ENCODE measurements around the gene FUOM.
"Not testable (repeated sequence)": the region's sequence is repeated elsewhere in the genome, so short reads cannot be mapped to it uniquely, and the experiment has no call there.

FUOM gene

DNA sequence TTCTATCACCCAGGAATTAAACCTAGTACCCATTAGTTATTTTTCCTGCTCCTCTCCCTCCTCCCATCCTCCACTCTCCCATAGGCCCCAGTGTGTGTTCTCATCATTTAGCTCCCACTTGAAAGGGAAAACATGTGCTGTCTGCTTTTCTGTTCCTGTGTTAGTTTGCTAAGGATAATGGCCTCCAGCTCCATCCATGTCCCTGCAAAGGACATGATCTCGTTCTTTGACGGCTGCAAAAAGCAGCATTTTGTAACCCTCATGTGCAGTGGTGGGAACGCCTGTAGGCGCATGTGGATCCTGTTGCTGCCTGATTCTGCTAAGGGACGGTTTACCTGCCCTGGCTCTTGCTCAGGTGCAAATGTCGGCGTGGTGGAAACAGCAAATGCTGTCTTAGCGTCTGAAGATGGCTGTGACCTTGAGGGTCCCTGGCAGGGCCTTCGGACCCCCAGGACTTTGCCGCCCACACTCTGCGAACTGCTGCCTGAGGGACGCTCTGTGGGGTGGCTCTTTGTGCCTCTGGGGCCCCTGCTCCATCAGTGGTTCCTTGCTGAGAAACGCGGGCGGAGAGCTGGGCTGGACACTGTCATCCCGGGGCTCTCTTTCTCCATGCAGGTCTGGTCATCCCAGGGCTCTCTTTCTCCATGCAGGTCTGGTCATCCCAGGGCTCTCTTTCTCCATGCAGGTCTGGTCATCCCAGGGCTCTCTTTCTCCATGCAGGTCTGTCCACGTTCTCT lies 30.6 kb upstream of the FUOM start:
- no peak for DNase-seq

DNA sequence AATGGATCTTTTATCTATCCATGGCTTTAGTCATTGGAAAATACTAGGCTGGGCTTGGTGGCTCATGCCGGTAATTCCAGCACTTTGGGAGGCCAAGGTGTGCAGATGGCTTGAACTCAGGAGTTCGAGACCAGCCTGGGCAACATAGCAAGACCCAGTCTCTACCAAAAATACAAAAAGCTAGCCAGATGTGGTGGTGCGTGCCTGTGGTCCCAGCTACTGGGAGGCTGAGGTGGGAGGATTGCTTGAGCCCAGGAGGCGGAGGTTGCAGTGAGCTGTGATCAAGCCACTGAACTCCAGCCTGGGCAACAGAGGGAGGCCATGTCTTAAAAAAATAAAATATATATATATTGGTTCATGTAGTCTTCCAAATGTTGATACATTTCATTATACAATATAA lies 29.1 kb upstream of the FUOM start:
- DNase-seq: not testable (repeated sequence)

DNA sequence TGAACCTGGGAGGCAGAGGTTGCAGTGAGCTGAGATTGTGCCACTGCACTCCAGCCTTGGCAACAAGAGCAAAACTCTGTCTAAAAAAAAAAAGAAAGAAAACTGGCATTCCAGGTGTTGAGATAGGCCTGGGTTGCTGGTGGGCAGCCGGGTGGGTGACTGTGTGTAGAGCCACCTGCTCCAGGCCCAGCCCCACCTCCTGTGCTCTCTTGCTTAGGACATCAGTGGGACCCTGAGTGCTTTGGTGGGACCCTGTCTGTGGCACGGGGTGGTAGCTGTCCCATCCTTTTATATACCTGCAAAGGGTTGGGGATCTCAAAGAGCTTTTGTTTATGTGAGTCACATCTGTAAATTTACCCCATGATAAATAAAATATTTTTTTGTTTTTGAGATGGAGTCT lies 27.4 kb upstream of the FUOM start:
- DNase-seq: no peak

DNA sequence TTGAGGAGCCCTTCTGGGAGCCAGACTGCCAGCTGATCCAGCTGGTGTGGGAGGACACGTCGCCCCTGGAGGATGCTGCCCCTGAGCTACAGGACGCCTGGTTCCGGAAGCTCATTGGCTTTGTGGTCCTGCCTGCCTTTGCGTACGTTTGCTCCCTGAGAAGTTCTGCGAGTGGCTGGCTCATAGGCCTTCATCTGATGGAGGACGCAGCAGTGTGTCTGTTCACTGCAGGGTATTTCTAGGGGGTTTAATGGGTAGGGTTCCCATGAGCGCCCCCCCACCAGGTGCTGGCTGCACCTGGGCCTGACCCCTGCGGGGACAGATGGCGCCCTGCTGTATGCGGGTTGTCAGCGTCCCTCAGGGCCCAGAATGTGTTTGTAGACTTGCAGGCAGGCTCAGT lies 26.3 kb upstream of the FUOM start:
- no peak for DNase-seq

DNA sequence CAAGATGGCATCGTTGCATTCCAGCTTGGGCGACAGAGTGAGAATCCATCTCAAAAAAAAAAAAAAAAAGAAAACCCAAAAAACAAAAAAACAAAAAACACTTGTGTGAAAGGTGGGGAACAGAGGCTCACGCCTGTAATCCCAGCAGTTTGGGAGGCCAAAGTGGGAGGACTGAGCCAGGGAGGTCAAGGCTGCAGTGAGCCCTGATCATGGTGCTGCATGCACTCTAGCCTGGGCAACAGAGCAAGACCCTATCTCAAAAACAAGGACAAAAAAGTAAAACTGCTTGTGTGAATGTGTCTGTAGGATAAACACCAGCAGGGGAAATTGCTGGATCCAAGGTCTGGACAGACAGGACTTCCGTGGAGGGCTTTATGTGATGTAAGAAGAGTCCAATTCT lies 25.7 kb upstream of the FUOM start:
- no peak for DNase-seq

DNA sequence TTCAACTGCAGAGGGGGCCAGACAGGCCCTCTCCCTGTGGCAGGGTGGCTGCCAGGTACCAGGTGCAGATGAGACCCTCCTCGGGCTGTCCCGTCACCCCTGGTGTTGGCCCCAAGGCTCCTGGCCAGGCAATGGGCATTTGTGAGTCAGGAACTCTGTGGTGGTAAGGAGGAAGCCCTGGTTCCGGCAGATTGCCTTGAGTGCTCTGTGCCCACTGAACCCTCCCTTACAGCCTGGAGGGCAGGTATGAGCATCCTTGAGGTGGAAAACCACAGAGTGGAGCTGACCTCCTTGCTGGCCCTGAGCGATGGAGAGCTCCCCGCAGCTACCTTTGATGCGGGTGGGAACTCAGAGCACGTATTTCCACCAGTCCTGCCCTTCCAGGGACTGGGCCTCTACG lies 23.2 kb upstream of the FUOM start:
- DNase-seq: no peak

DNA sequence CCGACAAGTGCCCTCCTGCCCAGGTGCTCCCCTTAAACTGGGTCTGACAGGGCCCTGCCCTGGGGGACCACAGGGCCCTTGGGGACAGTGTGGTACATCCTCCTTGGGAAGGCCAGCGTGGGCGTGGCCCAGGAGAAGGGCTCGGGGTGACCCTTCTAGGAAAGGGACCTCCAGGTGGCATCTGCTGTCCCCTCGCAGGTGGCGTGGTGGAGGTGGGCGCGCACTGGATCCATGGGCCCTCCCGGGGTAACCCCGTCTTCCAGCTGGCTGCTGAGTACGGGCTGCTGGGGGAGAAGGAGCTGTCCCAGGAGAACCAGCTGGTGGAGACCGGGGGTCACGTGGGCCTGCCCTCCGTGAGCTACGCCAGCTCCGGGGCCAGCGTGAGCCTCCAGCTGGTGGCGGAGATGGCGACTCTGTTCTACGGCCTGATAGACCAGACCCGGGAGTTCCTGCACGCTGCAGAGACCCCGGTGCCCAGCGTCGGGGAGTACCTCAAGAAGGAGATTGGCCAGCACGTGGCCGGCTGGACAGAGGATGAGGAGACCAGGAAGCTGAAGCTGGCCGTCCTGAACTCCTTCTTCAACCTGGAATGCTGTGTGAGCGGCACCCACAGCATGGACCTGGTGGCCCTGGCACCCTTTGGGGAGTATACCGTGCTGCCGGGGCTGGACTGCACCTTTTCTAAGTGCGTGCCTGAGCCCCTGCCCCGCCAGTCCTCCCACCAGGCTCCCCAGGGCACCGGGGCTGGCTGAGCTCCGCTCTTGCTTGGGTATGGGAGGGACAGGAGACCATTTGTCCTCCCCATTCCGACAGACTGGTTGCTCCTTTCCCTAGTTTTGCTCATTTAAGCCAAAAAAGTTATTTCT lies 22.2 kb upstream of the FUOM start:
- DNase-seq: no peak

DNA sequence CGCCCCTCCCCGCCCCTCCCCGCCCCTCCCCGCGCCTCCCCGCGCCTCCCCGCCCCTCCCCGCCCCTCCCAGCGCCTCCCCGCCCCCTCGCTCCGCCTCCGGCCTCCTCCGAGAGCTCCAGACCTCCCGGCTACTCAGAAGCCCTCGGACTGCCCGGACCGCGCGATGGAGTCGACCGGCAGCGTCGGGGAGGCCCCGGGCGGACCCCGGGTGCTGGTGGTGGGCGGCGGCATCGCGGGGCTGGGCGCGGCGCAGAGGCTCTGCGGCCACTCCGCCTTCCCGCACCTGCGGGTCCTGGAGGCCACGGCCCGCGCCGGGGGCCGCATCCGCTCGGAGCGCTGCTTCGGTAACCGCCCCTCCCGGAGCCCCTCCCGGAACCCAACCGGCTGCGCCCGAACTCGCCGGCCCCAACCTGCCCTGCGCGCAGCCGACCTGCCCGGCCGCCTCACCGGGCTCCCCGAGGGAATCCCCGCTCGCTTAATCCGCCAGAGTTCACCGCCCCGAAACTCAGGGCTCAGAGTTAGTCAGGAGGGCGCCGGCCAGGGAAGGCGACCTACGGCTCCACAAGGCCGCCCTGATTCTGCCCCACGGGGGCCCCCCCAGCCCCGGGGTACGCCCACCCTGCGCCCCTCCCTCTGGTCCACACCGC lies 21.5 kb upstream of the FUOM start, which contains the start of gene PAOX:
Gene PAOX, plus strand, starts transcription at position 111 of the 649 bp plus-strand sequence. Its CDS starts 55 bp downstream, at position 166.
- DNase-seq: no peak

DNA sequence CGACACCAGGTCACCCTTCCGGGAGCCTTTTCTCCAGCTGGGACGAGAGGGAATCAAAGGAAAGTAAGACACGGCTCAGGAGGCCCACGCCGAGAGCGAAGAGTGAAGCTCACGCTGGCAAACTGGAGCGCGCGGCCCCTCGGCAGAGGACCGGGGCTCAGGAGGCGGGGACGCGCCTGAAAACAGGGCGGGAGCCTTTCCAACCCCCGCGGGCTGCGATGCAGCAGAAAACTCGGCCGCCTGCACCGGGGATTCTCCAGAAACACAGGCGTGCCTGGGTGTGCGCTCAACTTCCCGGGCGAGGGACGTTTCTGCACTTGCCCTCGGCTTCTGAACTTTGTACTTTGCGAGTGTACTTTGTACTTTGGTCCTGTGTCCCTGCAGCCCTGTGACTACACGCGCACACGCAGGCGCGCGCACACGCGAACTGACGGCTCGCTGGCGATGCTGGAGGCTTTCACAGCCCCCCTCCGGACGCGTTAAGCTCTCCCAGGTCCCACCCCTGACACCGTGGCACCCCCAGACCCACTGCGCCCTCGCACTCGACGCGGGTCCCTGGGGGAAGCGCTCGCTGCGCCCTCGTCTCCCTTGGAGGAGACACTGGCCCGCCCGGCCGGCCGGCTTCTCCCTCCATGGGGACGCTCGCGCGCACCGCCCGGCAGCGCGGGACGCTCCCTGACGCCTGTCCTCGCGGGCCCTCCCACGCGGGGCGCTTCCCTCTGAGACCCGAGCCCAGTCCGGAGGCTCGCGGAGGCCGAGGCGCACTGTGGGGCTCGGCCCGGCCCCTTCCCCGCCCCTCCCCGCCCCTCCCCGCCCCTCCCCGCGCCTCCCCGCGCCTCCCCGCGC lies 20.7 kb upstream of the FUOM start:
- DNase-seq: peak; percentile 29

DNA sequence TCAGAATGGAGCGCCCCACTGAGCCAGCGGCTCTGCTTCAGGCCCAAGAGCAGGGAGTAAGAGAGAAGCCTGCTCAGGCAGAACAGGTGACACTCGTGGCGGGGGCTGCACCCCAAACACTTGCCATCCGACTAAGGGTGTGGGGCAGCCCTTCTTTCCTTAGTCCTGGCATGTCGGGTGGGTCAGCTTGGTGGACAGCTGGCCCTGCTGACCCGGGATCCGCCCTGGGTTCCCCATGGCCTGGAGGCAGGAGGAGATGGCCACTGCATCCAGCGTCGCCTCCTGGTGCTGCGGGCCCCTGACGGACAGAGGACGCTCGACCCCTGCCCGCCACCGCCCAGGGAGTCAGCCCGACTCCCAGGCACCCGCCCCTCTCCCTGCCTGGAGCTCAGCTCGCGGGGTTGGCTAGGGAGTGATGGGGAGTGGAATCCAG lies 20.0 kb upstream of the FUOM start:
- DNase-seq: no peak

DNA sequence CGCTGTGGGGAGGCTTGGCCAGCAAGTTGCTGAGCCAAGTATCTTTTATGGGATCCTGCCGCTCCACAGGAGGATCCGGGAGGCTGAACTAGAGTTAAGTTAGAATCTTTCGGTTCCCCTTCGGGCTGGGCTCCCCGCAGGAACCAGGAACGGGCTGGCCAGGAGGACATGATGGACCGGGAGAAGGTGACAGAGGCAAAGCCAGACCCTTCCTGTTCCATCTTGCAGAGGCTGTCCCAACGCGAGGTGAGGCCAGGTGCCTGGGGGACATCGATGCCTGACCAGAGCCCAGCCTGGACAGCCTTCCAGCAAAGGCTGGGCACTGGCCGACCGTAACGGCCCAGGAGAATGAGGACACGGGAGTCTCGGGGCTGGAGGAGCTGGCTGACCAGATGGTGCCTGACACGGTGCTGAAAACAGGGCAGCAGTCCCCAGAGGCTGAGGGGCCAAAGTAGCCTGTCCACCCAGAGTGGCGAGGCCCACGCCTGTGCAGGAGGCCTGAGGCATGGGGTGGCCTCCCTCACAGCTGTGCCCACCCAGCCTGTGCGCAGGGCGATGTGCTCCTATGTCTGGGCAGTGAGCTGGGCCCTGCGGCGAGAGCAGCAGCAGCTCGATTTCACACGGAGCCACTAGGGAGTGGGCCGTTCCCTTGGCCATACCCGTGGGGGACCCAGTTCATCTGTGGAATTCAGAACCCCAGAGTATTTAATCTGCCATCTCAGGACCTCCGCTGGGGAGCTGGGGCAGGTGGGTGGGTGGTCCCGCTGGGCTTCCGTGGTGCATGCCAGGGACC lies 19.4 kb upstream of the FUOM start:
- no peak for DNase-seq

DNA sequence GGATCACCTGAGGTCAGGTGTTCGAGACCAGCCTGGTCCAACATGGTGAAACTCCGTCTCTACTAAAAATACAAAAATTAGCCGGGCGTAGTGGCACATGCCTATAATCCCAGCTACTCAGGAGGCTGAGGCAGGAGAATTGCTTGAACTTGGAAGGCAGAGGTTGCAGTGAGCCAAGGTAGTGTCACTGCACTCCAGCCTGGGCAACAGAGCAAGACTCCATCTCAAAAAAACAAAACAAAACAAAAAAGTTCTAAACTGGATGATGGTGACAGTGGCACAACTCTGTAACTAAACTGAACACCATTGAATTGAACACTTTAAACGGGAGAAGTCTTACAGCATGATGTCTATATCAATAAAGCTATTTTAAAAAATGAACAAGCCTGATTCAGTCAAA lies 18.4 kb upstream of the FUOM start:
- not testable (repeated sequence) for DNase-seq

DNA sequence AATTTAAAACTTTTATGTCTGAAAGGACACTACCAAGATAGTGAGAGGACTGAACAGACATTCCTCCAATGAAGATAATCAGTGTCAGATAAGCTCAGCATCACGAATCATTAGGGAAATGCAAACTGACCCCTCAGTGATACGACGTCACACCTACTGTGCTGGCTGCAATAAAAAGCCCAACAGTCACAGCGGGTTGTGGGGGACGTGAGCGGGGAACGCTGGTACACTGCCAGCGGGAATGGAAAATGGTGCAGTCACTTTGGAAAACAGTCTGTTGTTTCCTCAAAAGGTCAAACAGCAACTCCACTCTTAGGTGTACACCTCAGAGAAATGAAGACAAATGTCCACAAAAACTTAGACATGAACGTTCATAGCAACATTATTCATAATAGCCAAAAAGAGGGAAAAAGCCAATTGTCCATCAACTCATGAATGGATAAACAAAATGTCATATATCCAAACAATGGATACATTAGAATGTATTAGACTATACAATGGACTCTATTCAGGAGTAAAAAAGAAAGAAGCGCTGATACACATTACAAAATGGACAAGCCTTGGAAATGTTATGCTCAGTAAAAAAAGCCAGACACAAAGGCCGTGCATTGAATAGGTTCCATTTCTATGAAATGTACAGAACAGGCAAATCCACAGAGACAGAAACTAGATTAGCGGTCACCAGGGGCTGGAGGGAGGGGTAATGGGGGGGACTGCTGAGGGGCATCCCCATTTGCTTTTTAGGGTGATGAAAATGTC lies 17.7 kb upstream of the FUOM start:
- DNase-seq: no peak

DNA sequence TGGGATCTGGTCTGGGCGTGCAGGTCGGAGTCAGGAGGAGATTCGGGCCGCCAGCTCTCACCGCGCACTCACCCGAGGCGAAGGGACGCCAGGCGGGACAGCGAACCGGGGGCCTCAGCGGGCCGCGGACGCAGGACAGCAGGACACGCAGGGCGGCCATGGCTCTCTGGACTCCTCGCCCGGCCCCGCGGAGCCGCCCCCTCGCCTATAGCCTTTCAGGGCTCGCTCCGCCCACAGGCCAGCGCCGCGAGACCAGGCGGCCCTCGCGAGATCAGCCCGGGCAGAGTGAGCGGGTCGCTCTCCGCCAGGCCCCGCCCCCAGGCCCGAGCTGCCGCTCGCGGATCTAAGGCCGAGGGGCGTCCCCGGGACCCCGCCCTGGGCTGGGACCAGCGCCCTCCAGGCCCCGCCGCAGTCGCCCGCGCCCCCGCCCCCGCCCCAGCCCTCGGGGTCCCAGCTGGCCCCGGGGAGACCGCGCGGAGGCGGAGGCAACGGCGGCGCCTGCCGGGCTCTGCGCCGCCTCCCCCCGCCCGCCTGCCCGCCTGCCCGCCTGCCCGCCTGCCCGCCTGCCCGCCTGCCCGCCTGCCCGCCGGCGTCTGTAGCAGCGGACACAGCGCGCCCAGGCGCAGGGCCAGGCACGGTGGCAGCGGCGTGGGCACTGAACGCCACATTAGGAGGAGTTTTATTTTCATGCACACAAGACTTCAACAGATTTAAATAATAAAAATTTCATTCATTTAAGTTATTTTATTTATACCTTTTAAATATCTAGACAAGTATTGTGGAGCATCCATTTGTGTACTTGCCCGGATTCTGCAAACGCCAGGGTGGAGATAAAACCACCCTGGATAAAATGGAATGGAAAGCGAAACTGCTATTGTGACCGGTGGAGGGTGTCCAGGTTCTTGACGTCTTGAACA lies 15.6 kb upstream of the FUOM start, which contains the start of gene ECHS1:
Gene ECHS1, minus strand, starts transcription at position 181 of the 917 bp plus-strand sequence. Its CDS starts 21 bp downstream, at position 160.
- peak; percentile 73 for DNase-seq

DNA sequence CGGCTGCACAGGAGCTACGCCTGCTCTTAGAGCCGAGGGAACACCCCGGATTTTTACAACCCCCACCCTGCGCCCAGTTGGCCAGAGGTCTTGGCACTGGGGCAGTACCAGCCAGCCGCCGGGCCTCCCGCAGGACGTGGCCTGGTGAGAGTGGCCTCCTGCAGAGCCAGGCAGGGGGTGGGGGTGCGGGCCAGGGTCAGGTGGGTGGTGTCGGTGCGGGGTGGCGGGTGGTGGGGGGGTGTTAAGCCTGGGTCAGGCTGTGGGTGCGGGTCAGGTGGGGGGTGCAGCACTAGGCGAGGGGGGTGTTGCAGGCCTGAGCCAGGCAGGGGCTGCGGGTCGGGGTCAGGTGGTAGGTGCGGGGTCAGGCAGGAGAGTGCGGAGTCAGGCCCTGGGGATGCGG lies 14.7 kb upstream of the FUOM start:
- DNase-seq: no peak

DNA sequence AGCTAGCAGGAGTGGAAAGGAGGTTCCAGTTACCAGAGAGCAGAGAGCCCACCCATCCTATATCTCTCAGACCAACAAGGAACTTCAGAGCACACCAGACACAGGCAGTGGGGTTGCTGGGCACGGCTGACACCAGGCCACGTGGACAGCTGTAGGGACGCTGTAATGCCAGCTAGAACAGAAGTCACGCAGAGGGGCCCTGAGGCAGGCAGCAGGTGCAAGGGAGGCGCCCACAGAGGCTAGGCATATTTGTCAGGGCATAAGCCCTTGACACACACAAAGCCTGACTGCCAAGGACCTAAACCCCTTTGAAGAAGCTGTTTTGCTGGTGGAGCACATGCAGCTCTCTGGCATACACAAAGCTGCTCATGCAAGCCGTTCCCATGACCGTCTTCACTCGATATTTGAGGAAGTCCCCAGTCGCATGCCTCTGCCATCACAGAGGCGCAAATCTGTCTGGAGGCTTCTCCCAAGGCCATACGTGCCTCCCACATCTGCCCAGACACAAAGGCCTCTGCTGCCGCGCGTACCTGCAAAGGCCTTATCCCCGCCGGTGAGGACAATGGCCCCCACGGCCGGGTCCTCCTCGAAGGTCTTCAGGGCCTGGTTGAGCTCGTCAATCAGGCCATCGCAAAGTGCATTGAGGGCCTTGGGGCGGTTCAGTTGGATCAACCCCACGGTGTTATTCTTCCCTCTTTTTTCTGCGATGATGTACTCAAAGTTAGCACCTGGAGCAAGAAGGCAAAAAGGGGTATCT lies 12.4 kb upstream of the FUOM start:
- no peak for DNase-seq

DNA sequence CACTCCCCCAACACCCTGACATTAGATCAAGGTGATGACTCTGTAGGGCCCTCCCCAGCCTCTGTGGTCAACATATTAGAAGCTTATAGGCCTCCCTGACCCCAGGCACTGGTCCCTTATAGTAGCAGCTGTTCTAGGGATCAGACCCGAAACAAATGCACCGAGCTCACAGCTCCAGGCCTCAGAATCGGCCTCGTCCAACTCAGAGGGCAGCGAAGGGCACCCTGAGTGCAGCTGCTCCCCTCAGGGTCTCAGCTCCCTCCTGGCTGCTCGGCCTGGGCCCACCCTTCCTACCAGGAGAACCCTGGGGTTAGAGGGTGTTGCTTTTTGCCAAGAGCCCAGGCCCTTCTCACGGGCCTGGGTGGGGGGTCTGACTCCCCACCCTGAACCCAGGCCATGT lies 10.3 kb upstream of the FUOM start:
- no peak for DNase-seq

DNA sequence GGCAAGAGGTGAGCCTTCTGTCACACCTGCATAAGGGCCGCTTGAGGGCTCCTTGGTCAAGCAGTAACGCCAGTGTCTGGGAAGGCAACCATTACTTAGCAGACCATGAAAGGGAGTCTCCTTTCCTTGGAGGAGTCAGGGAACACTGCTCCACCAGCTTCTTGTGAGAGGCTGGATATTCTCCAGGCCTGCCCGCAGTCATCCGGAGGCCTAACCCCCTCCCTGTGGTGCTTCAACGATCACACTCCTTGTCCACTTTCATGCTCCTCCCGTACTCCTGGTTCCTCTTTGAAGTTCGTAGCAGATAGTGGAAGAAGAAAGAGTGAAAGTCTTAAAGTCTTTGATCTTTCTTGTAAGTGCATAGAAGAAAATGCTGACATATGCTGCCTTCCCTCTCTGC lies 9.6 kb upstream of the FUOM start:
- DNase-seq: not testable (repeated sequence)

DNA sequence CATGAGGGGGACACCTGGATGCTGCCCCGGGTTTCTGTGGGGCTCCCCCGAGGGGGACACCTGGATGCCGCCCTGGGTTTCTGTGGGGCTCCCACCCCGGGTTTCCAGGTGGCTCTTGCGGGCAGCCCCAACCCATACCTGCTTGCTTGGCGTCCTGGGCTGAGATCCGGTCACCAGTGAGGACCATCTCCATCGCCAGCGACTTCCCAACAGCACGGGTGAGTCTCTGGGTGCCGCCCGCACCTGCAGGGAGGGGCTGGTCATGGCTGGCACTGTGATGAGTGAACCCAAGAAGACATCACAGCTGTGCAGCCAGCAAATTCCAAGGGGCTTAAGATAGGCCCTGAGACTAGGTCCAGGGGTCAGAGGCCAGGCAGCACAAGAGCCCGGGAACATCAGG lies 8.9 kb upstream of the FUOM start:
- no peak for DNase-seq
